GM18517 (cell line): ENCODE results near the gene SCD5.

Source experiments
- ATAC-seq: cut with Tn5 transposase; IDR thresholded peaks from one replicate; pipeline ENCODE4 v1.9.1; 2021; ENCODE audit warnings: mild to moderate bottlenecking, moderate library complexity; ENCODE audit not compliant: unreplicated experiment

Gene SCD5

DNA sequence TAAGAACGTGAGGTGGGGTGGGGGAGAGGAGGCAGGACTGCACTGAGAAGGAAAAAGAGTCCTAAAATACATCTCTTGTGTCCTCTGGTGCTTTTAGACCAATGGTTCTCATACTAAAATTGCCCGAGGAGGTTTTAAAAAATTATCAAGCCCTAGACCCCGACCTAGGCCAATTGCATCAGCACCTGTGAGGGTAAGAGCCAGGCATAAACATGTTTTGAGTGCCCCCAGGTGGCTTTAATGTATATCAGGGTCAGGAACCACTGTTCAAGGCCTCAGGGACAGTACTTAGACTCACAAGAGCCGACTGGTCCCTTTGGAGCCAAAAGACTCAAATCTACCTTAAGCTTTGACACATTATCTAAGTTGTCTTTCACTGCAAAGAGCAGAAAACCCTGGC is 199.3 kb downstream of the SCD5 start:
- no peak for ATAC-seq

- no peak for ATAC-seq
Measured at GRCh38 chr4:82594456-82594855, 204.1 kb downstream of the SCD5 start.

GRCh38 chr4:82593411-82593810 is 205.2 kb downstream of the SCD5 start:
- ATAC-seq, result no peak

DNA sequence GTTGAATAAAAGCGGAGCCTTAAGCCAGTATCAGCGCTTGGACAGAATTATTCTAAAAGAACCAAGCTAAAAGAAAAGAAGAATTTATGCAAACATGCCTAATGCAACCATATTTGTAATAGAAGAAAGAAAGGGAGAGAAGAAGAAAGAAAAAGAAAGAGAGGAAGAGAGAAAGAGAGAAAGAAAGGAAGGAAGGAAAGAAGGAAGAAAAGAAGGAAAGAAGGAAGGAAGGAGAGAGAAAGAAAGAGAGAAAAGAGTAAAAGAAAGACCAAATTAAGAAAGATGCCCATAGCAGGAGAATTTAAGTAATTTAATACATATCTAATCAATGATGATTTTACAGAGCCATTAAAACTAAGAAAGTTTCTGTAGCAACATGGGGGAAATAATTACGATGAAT is 206.0 kb downstream of the SCD5 start:
- ATAC-seq, result no peak

DNA sequence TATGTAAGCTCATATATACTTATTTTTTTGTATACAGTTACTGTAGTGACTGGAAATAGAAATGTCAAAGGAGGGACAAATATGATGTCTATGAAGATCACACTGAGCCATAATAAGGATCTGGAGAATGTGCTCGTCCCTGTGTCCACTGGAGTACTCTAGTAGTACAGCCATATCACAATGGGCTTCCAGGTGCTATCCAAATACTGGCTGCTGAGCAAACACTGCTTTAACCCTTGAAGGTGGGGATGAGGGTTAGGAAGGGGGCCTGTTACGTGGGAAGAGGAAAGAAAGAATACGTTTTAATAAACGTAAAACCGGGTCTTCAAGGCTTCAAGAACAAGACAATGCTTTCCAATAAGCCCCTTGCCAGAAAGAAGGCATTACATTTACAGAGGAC is 207.0 kb downstream of the SCD5 start:
- ATAC-seq, result no peak

GRCh38 chr4:82589756-82590155 is 208.8 kb downstream of the SCD5 start:
- no peak for ATAC-seq

DNA sequence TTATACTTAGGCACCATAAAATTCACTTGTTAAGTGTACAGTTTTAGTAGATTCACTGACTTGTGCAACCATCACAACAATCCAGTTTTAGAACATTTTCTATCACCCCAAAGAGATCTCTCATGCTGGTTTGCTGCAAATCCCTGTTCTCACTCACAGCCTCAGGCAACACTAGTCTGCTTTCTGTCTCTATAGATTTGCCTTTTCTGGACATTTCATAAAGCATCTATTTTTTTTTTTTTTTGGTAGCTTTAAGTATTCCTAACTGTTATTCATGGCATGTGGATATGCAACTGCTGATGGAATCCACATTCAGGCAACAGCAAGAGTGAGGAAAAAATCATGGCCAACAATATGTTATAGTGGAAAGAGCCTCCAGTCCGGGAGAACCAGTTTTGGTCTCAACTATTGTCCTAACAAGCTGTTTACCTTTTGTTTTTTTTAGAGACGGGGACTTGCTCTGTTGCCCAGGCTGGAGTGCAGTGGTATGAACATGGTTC is 209.8 kb downstream of the SCD5 start:
- ATAC-seq, result no peak

DNA sequence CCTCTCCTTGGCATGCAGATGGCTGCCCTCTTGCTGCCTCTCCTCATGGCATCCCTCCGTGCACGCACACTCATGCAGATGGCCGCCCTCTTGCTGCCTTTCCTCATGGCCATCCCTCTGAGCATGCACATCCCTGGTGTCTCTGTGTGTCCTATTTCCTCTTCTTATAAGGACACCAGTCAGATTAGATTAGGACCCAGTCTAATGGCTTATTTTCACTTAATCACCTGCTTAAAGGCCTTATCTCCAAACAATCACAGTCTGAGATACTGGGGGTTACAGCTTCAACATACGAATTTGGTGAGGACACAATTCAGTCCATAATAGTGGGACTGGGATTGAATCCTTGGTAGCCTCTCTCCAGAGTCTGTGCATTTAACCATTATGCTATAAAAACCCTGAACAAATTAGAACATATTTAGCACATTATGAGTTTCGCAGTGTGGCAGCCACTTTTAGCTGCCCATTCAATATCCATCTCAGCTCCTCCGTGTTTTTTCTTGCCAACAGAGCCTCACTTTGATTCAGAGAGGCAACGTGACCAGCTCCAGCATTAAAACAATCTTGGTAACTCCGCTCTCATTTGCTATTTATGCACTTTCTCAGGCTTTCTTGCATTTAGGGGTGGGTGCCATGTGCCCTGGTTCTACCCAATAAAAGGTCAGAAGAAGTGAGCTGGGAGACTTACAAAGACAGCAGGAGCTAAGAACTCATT is 210.6 kb downstream of the SCD5 start:
- no peak for ATAC-seq

- no peak for ATAC-seq
Measured at GRCh38 chr4:82585690-82586435, 212.7 kb downstream of the SCD5 start.

- ATAC-seq, result no peak
Measured at GRCh38 chr4:82584931-82585330, 213.7 kb downstream of the SCD5 start.

DNA sequence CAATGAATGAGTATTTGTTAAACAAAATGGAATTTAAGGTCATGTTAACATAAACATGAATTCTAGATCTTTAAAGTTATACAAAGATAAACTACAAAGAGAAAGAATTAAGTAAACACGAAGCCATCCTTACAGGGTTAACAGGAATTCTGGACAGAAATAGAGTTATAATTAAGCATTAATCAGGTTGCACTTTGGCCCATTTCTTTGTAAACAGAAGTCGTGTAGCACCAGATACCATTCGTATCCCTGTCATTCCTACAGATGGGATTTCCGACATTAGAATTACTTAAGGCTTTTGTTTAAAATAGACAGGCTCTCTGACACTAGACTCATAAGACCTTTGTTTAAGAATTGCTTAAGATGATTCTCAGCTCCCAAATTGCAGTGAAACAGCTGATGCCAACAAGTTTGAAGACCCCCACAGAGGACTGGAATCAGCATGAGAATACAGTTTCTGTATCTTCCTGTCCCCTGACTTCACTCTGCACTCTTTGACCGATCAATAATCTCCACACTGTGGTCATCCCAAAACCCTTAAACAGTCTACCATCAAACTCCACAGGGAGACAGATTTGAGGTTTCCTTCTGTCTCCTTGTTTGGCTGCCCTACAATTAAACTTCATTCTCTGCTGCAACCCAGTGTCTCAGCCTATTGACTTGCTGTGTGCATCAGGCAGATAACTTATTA is 214.6 kb downstream of the SCD5 start:
- no peak for ATAC-seq

- no peak for ATAC-seq
Measured at GRCh38 chr4:82579932-82580331, 218.7 kb downstream of the SCD5 start.
